HG03521 (cell line): ENCODE results near the gene FABP1.

Experiments
- ATAC-seq: cut with Tn5 transposase; IDR thresholded peaks from one replicate; pipeline ENCODE4 v1.9.1; 2021; ENCODE audit warnings: mild to moderate bottlenecking, moderate library complexity; ENCODE audit not compliant: unreplicated experiment

Gene FABP1

DNA sequence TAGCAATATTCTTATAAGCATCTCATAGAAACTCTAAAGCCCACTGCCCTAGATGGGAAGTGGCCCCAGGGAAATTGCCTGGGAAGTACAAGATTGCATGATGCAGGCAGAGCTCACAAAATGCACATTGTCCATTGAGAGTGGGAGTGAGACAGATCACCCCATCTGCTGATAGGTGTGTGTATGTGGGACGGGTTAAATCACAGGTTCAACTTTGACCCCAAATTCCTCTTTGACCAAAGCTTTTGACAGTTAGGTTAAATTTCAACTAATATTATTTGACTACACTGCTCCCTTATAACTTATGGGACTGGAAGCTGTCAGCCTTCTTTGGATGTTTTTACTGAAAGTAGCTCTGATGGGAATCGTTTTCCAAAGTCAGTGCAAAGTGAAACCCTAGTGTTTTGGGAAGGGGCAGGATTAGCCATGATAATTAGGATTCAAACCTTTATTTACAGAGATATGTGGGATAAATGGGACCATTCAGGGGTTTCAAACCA, 11.4 kb upstream of the FABP1 start:
- ATAC-seq = no peak

DNA sequence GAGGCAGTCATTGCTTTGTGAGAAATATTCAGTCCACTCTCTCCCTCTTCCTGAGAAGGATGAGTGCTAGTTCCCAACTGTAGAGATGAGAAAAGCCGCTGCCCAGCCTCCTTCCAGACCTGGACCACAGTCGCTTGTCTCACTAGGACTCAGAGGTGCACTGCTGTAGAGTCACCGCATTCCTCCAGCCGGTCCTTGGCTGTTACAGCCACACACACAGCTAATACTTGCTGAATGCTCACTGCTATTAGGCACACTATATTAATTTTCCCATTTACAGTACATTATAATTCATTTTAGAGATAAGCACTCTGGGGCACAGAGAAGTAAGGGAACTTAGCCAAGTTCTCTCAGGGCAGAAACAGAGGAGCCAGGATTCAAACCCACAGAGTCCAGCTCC, 10.0 kb upstream of the FABP1 start:
- no peak for ATAC-seq

DNA sequence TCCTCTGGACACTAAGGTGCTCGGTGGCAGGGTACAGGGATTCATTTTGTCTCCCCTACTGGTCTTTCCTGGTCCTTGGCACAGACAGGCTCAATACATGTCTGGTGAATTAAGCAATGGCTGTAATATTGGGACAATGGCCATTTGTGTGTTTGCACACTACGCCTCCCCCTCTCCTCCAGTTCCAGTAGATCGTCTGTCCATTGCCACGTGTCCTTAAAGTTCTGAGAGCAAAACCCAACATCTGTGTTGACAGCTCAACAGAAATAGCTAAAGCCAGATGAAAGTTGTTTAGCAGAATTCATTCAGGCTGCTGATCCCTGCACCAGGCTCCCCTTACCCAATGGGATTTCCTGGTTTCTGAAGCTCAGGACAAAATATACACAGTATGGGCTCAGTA, 9.0 kb upstream of the FABP1 start:
- no peak for ATAC-seq

DNA sequence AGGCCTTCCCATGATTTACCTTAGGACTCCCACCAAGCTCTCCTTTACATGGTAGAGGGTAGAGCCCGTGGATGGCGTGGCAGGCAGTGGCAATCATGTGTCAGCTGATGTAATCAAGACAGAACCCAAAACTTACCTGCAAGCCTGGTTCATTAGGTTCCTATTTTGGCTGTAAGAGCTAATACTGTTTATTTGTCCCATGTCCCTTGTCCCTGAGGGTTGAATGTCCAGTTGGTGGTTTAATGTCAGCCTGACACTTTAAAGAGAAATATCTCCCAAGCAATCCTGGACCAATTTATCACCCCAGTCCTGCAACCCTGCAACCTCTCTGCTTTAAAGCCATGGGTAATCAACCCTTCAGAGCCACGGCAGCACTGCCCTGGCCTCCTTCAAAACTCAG, 6.0 kb upstream of the FABP1 start:
- no peak for ATAC-seq

DNA sequence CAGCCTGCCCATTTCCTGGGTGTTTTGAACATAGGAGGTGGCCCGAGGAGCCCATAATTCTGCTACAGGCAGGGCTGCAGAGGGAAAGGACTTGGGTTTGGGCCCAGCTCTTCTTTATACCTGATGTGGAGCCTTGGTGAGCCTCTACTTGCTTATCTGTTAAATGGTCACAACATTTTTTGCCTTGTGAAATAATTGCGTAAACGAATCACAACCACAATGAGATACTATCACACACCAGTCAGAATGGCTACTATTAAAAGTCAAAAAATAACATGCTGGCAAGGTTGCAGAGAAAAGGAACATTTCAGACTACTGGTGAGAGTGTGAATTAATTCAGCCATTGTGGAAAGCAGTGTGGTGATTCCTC, 4.1 kb upstream of the FABP1 start:
- no peak for ATAC-seq

DNA sequence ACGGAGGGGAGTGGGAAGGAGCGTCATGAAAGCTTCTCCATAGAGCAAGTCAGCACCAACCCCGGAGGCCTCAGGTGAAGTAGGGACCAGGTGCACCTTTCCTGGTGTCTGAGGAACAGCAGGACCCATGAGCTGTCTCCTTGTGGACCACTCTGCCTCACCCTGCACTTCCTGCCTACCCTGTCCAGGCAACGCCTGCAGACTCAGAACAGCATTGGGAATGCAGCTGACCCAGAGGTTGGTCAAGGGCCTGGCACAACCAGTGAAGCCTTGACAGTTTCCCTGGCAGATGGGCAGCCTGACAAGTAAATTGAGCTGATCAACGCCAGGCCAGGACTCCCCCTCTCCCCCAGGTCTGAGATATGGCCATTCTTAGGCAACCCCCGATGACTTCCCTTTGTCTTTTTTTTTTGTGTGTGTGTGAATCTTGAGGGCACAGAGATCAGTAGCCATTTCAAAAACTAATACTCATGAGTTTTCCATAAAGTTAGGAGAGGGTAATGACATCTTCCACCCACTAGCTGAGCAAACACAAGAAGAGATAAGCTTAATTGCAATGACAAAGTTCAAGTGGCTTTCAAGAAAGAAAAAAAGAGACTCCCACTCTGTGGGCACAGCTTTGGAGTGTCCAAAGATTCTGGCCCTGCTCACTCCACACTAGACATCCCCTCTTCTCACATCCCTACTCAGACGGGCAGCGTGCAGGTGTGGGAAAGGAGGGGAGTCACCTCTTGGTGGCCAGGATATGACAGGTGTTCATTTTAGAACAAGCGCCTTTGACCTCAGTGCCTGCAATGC, 3.5 kb upstream of the FABP1 start:
- no peak for ATAC-seq

DNA sequence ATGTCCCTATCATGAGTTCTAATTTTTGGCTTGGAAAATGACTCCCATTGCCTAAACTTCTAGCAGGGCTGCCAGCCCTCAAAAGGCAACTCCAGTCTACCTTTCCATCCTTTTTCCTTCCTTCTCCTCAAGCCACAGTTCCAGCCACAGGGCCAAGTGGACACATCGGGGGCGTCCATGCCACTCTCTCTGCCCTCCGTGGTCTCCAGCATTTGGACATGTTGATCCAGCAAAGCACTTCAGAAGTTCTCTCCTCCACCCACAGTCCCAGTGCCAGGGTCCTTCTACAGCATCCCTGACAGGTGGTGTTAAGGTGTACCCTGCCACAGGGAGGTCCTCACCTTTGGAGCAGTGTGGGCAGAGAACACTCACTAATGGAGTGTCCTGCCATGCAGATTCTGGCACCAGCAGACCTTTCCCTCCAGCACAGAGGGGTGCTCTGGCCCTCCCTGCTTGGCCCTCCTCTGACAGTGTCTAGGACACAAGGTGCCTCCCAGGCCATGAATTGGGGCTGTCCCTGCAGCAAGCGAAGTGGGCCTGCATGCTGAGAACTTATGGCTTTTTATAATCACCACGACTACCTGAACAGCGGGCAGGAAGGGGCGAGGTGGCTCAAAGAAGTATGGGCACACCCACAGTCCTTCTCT, 1.6 kb upstream of the FABP1 start:
- ATAC-seq = no peak

DNA sequence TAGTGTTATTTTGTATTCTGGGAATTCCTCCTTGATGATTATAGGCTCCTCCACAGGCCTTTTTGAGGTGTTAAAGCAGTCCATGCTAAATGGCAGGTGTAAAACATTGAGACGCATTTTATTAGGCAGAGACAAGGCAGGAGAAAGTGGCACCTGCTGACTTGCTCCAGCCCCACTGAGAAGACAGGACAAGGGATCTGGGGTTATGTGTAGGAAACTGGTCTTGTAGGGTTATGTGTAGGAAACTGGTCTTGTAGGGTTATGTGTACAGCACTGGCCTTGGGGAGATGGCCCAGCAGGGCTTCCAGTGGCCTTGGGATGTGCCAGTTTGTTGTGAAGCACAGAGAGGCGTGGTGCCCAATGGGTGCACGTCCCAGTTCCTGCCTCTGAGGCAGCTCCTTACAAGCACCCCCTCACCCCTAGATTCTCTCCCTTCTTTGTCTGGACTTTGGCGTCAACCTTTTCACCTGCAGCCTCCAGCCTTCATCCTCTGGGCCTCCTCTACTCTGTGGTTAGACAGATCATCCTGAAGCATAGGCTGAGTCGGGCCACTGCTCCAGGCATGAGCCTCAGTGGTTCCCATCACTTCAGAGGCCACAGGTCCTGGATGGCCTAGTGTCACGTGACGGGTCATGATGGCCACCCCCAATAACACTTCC, 921 bp upstream of the FABP1 start:
- no peak for ATAC-seq

DNA sequence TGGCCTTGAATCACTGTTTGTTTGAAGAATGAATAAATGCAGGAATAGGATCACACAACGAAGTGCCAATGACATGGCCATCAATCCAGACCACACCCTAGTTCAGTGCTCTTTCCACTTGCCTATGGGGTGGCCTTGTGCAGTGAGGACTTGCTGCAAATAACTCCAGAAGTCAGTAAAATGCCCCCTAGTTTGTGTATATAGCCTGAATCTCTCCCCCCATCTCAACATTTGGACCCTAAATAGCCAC, 299 bp downstream of the FABP1 start:
- no peak for ATAC-seq

DNA sequence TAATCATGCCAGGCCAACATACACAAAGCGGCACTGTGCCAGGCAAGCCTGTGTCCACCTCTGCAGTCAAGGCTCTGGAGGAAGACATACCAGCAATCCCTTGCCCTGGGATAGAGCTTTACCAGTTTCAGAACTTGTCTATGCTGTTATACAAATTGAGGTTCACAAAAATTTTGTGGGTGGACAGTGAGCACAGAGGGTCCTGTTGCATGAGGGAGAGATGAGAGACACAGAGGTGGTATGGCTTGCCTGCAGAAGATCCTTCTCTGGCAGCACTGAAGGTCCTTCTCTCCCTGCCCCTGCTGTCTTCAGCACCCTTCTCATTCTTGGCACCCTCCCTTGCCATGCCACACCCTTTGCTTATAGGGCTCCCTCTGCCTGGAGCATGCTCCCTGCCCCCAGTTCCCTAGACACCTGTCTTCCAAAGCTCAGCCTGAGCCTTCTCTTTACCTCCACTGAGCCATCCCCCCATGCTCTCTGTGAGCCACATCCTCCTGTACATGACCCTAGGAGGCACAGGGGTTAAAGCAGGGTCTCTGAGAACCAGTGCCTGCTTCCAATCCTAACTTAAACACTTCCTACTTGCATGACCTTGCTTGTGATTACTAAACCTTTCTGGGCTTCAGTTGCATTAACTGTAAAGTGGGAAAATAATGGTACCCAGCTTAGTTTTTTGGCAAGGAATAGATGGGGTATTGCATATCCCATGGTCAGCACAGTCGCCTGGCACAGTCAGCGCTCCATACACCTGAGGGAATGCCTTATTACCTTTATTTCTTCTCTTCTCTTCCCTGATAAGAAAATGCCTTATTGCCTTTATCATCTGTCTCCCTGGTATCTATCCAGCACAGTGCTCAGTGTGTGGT, 857 bp downstream of the FABP1 start:
- no peak for ATAC-seq

DNA sequence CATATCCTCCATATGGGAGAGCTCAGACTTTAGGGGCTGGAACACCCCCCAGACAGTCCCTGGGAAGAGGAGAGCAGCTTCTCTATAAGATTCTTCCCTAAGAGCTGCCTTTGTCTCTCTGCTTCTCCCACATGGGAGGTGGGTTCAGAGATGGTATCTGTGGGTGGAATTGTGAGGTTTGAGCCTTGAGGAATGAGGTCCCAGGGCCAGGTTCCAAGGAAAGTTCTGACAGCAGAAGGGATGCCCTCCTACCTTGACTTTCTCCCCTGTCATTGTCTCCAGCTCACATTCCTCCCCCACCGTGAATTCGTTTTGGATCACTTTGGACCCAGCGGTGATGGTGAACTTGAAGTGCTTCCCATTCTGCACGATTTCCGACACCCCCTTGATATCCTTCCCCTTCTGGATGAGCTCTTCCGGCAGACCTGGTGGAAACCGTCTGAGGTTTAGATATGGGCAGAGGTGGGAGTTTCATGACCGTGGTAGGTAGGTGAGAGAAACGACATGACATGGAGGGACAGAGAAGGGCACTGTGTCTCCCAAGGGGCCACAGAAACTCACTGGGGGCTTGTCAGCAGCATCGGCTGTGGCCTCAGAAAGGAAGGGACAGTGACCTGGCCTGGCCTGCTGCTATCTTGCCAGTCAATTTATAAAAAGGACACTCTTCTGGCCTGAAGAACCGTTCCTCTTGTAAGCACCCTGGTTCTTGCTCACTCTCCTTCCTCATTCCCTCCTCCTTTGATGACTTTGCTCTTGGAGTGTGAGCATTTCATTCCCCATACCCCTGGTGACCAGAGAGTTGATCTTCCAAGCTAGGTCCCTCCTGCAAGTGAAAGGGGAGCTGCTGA, 1.7 kb downstream of the FABP1 start:
- ATAC-seq = no peak

DNA sequence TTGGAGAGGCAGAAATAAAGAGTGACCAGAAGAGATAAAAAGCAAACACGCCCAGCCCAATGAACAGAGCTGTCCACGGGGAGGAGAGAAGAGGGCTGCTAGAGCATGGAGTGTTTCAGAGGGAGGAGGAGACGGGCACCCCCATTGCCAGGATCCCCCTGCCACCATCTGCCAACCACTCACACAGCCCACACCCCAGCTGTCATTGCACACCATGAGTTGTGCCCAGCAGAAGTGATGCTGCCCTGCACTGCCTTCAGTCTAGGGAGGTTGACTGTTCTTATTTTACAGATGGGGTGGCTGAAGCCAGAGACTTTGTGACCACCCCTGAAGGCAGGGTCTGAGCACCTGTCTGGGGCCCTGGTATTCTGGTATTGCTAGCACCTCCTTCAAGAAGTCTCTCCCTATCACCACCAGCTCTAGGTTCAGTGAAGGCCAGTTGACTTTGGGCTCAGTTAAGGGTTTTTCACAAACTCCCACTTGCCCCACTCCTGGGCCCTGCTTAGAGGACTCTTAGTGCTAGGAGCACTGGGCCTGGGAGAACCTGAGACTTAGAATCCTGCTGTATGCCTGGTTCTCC, 2.4 kb downstream of the FABP1 start:
- no peak for ATAC-seq

DNA sequence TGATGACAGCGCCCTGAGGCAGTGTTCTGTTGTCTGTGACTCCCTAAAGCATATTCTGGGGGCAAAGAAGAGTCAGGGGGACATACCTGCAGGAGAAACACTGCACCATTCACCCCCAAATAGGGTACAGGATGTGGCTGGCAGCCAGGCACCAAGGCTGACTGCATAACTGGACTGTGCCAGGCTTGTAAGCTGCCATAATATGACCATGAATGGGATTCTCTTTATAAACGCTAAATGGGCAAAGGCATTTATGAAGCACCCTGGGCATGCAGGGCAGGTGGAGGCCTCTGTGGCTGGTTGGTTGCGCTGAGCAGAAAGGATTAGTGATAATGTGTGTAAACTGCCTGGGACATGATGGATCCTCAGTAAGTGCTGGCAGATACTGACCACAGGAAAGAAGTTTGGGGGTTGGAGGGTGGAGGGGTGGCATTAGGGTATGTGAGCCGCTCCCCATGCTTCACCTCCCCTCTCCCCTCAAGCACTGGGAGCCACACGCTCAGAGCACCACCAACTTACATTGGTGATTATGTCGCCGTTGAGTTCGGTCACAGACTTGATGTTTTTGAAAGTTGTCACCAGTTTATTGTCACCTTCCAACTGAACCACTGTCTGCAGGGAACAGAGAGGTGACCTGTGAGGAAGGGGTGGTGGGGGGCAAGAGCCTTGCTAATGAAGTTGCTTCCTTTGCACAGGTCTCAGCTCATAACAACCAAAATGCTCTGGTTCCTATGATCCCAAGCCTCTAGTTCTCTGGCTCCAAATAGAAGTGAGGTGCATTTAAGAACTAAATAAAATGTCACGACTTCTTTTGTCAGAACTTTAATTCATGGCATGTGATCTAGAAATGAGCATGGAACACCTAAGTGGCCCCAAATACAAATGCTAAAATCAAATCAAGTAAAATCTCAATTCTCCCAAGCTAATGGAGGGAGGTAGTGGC, 3.6 kb downstream of the FABP1 start:
- ATAC-seq = no peak

DNA sequence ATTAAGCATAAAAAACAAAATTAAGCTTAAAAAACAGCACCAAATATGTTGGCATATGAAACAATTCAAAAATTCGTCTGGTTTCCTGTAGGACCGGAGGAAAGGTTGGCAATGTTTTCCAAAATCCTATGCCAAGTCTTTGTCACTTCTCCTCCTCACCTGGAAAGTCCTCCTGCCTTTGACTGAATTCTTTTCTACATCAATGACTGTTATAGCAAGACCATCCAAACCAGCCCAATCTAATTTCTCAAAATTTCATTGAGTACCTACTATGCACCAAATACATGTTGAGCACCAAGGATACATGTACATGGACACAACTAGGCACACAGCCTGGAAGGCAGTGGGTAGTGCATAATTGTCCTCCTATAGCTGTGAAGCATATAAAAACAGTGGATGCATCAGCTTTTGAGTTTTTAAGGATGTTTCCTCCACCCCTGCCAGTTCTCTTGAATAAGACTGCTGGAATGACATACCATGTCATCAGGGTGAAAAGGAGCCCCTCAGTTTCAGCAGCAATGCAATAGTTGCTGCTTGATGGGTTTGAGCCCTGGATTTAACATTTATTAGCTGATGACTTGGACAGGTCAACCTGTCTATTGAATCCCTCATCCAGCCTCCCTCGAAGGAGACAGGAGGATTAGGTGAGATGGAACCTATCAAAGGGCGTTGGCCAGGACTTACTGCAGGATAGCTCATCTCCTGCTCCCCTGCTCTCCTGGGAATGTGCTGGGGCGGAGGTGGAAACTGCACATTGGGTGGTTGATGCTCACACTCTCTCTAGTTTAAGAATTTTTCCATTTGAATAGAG, 4.5 kb downstream of the FABP1 start:
- ATAC-seq = no peak

DNA sequence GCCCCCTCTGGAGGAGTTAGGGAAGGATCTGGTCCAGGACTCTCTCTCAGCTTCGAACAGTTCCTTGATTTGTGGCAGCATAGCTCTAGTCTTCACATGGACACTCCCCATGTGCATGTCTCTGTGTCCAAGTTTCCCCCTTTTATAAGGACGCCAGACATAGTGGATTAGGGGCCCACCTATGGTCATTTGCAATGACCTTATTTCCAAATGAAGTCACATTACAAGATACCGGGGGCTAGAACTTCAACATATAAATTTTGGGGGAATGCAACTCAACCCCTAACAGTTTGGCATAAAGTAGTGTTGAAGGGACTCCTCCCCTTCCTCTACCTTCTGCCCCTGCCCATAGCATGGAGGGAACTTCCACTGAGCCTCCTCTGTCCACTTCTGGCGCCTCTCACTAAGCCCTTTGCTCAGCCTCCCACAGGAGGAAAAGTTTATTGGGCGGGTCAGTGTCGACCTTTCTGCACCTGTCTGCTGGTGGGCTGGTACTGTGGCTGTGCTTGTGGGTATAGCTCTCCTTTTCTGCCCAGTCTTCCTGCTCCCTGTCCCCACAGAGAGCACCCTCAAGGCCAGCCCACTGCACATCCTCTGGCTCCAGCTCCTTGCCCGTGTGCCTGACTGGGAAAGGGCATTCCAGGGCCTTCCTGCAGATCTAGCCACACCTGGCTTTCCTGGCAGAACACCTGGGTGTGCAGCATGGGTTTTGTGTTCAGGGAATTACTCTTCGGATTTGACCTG, 5.5 kb downstream of the FABP1 start:
- no peak for ATAC-seq

DNA sequence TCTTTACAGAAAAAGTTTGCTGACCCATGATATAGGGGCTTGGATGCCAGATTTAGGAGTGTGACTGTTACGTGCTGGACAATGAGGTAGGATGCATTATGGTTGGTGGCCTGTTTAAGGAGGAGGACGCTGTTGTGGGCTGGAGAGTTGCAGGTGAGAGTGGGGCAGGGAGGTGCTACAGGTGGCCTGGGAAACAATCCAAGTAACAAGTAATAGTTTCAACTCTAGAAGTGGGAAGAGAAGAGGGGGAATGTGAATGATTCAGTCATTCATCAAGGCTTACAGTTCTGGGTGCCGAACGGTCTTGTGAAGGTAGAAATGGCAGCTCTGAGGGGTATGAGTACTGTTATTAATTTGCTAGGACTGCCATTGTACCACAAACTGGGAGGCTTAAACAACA, 6.2 kb downstream of the FABP1 start:
- no peak for ATAC-seq

DNA sequence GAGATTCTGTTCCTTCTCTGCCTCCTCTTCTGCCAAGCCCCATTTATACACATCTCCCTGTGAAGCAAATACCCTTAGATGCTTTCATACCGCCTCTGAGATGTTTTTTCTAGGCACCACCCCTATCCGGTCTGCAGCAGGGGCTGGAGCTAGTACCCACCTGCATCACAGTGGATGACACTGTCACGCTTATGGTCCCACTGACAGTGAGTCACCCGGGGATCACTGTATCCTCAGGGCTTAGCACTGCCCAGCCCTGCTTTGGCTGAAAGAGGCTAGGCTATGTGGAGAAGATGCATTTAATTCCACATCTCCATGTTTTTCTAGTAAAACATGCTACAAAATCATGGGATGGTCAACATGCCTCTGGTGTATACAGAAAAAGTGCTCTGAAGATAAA, 9.9 kb downstream of the FABP1 start:
- ATAC-seq = no peak
